GM12878 (cell line): Measurements from ENCODE around the gene LEKR1. TPM values are rescaled to one million over a fixed set of nuclear protein-coding genes. Genes with fewer than 3 reads are reported as not detected.

ENCODE experiments used
- ATAC-seq: fragments of 200-7000 bp; cut with Tn5 transposase; 3 replicates; pipeline ENCODE4 v1.9.1; 2020; ENCODE audit warnings: mild to moderate bottlenecking, moderate library complexity
- BruUV-seq: library from RNA; stranded (reverse); fragments of 400-500 nt; replicated peaks from 2 replicates; lab custom pipeline; 2021; lab: Mats Ljungman, UMichigan
- CTCF ChIA-PET: fragments of 300-600 bp; sonication (Branson Sonifier 250); formaldehyde crosslinking; extraction: SDS; loops from one replicate; lab custom pipeline; 2021; ENCODE audit warnings: inconsistent platforms; lab: Yijun Ruan, JAX
- POLR2A ChIA-PET: fragments of 350-600 bp; formaldehyde crosslinking; extraction: SDS; loops from one replicate; lab custom pipeline; 2021; ENCODE audit warnings: inconsistent platforms; lab: Charles Lee
- RAD21 ChIA-PET: fragments of 300-600 bp; sonication (Branson Sonifier 250); formaldehyde crosslinking; loops from one replicate; lab custom pipeline; 2023; ENCODE audit warnings: antibody characterized with exemption; ENCODE audit not compliant: unreplicated experiment; lab: Charles Lee
- SMC1A ChIA-PET: fragments of 300-600 bp; sonication (Branson Sonifier 250); formaldehyde crosslinking; loops from one replicate; lab custom pipeline; 2023; ENCODE audit not compliant: unreplicated experiment, uncharacterized antibody; lab: Charles Lee
- DNase-seq: peaks from one replicate; pipeline ENCODE4 v3.0.0-alpha.2; 2011; ENCODE audit warnings: low read depth, low spot score
- FAIRE-seq: peaks from 3 replicates; lab custom pipeline; 2011; peaks lifted over from hg19 to GRCh38; lab: Jason Lieb, UNC
- H2AFZ ChIP-seq: 2 replicates; pipeline ENCODE4 v1.6.0; 2011; ENCODE audit warnings: low read depth, low read length, control low read depth; ENCODE audit not compliant: control insufficient read depth
- H3K27ac ChIP-seq: 2 replicates; pipeline ENCODE4 v1.5.1; 2011; ENCODE audit warnings: control low read depth; ENCODE audit not compliant: control insufficient read depth, insufficient read depth
- H3K27me3 ChIP-seq, 2 experiments: replicated peaks in 1 of 2; 2 replicates each; pipeline versions ENCODE4 v1.6.0 to v1.6.1; 2011; ENCODE audit warnings: low read length in 1 of 2; ENCODE audit not compliant: control insufficient read depth in 2 of 2, insufficient read depth in 2 of 2
- H3K36me3 ChIP-seq, 2 experiments: 2 replicates each; pipeline ENCODE4 v1.5.1; 2011; ENCODE audit warnings: low read length in 1 of 2; ENCODE audit not compliant: control insufficient read depth in 2 of 2, insufficient read depth in 2 of 2
- H3K4me1 ChIP-seq: 2 replicates; pipeline ENCODE4 v1.6.1; 2011; ENCODE audit warnings: mild to moderate bottlenecking, low read length, moderate library complexity, mixed read lengths; ENCODE audit not compliant: control insufficient read depth, insufficient read depth
- H3K4me2 ChIP-seq: 2 replicates; pipeline ENCODE4 v1.6.0; 2011; ENCODE audit warnings: control low read depth; ENCODE audit not compliant: control insufficient read depth, insufficient read depth
- H3K4me3 ChIP-seq: fragments of 200-600 bp; sonication (generic); 2 replicates; pipeline ENCODE4 v1.5.1; 2016
- H3K79me2 ChIP-seq: 2 replicates; pipeline ENCODE4 v1.6.0; 2011; ENCODE audit warnings: low read length; ENCODE audit not compliant: control insufficient read depth, insufficient read depth
- H3K9ac ChIP-seq: 2 replicates; pipeline ENCODE4 v1.8.0; 2011; ENCODE audit warnings: low read length, control low read depth, mixed read lengths; ENCODE audit not compliant: control insufficient read depth, insufficient read depth
- H3K9me3 ChIP-seq: replicated peaks from 3 replicates; pipeline ENCODE4 v1.5.1; 2011; ENCODE audit warnings: mild to moderate bottlenecking, low read length; ENCODE audit not compliant: control insufficient read depth, insufficient read depth
- H4K20me1 ChIP-seq: 2 replicates; pipeline ENCODE4 v1.6.0; 2011; ENCODE audit not compliant: control insufficient read depth, insufficient read depth
- ATF7 ChIP-seq: fragments of 450-650 bp; IDR thresholded peaks from 2 replicates; pipeline ENCODE4 v1.6.1; 2016; ENCODE audit warnings: low read depth, mild to moderate bottlenecking
- BMI1 ChIP-seq: fragments of 450-650 bp; IDR thresholded peaks from 2 replicates; pipeline ENCODE4 v1.6.1; 2016; ENCODE audit warnings: mild to moderate bottlenecking, moderate library complexity, borderline replicate concordance
- CHD1 ChIP-seq: IDR thresholded peaks from 2 replicates; pipeline ENCODE4 v1.6.1; 2012; ENCODE audit warnings: low read depth, low read length, improper control_type of control experiment
- DPF2 ChIP-seq: fragments of 450-650 bp; IDR thresholded peaks from 2 replicates; pipeline ENCODE4 v1.6.1; 2017; ENCODE audit warnings: mild to moderate bottlenecking
- EP300 ChIP-seq, 2 experiments: fragments of 150-350 bp in 1 of 2; IDR thresholded peaks; 2 replicates each; pipeline ENCODE4 v1.6.1; 2011 to 2012; ENCODE audit warnings: low read depth in 2 of 2, low read length in 2 of 2, borderline replicate concordance in 1 of 2, improper control_type of control experiment in 1 of 2, inconsistent platforms in 1 of 2; ENCODE audit not compliant: control insufficient read depth in 1 of 2
- IRF3 ChIP-seq: fragments of 450-650 bp; IDR thresholded peaks from 2 replicates; pipeline ENCODE4 v1.6.1; 2014; ENCODE audit warnings: mild to moderate bottlenecking
- KDM1A ChIP-seq: fragments of 200-600 bp; sonication (generic); IDR thresholded peaks from 2 replicates; pipeline ENCODE4 v1.6.1; 2016; ENCODE audit warnings: borderline replicate concordance
- LARP7 ChIP-seq: fragments of 450-650 bp; IDR thresholded peaks from 2 replicates; pipeline ENCODE4 v1.6.1; 2017; ENCODE audit warnings: mild to moderate bottlenecking
- MEF2B ChIP-seq: fragments of 450-650 bp; IDR thresholded peaks from 2 replicates; pipeline ENCODE4 v1.6.1; 2018; ENCODE audit warnings: mild to moderate bottlenecking, moderate library complexity; ENCODE audit not compliant: partially characterized antibody, poor library complexity, severe bottlenecking
- MXI1 ChIP-seq: fragments of 150-350 bp; IDR thresholded peaks from 2 replicates; pipeline ENCODE4 v1.6.1; 2011; ENCODE audit warnings: low read depth, mild to moderate bottlenecking, inconsistent platforms, low read length, improper control_type of control experiment
- MYC ChIP-seq: IDR thresholded peaks from 2 replicates; pipeline ENCODE4 v1.6.1; 2011; ENCODE audit warnings: mild to moderate bottlenecking, low read length, moderate library complexity, inconsistent platforms; ENCODE audit not compliant: insufficient read depth, insufficient replicate concordance, insufficient read length, severe bottlenecking
- NFYB ChIP-seq: IDR thresholded peaks from 2 replicates; pipeline ENCODE4 v1.6.1; 2011; ENCODE audit warnings: low read depth, mild to moderate bottlenecking, low read length, improper control_type of control experiment, moderate library complexity; ENCODE audit not compliant: insufficient read depth
- NR2F1 ChIP-seq: fragments of 450-650 bp; conservative IDR thresholded peaks from 2 replicates; pipeline ENCODE4 v1.6.1; 2017; ENCODE audit warnings: mild to moderate bottlenecking
- NRF1 ChIP-seq: conservative IDR thresholded peaks from 2 replicates; pipeline ENCODE4 v1.6.1; 2011; ENCODE audit warnings: mild to moderate bottlenecking, low read depth, low read length, improper control_type of control experiment
- POLR2A ChIP-seq: IDR thresholded peaks from 2 replicates; pipeline ENCODE4 v1.6.1; 2011; ENCODE audit warnings: low read depth, mild to moderate bottlenecking, low read length
- RBBP5 ChIP-seq: fragments of 200-600 bp; sonication (generic); conservative IDR thresholded peaks from 2 replicates; pipeline ENCODE4 v1.6.1; 2016
- SKIL ChIP-seq: fragments of 450-650 bp; IDR thresholded peaks from 2 replicates; pipeline ENCODE4 v1.6.1; 2017; ENCODE audit warnings: mild to moderate bottlenecking, low read depth, inconsistent platforms; ENCODE audit not compliant: poor library complexity, severe bottlenecking
- SPI1 ChIP-seq: IDR thresholded peaks from 2 replicates; pipeline ENCODE4 v1.6.1; 2011; ENCODE audit warnings: low read depth, mild to moderate bottlenecking, low read length, moderate library complexity, borderline replicate concordance; ENCODE audit not compliant: insufficient read depth
- TBL1XR1 ChIP-seq: IDR thresholded peaks from 2 replicates; pipeline ENCODE4 v1.6.1; 2012; ENCODE audit warnings: low read depth, low read length, improper control_type of control experiment
- WGBS: methylation state at CpG from one replicate; pipeline ENCODE4 v1.1.6; 2016; ENCODE audit warnings: low lambda C conversion rate; ENCODE audit not compliant: insufficient replicate concordance, insufficient coverage; ENCODE audit errors: missing lambda C conversion rate; 5-methylcytosine and 5-hydroxymethylcytosine counted together
- in situ Hi-C: fragments of 300-500 bp; cut with MboI; formaldehyde crosslinking; loops from 9 replicates; pipeline ENCODE4 v1.14.3; 2018; ENCODE audit warnings: mixed read lengths
- intact Hi-C: fragments of 100-400 bp; cut with micrococcal nuclease; formaldehyde crosslinking; loops from one replicate; pipeline ENCODE4 v1.14.2; 2022; ENCODE audit not compliant: unreplicated experiment
- polyA plus RNA-seq, 11 experiments: library from polyadenylated mRNA; depleted of rRNA in 4 of 11; unstranded in 6 of 11; stranded (reverse) in 5 of 11; fragments of >200 nt; fragmentation: Nextera tagmentation in 4 of 11; fragmentation: Illumina TruSeq in 1 of 11; extraction: Ambion mirVana in 4 of 11; extraction: Trizol in 1 of 11; gene quantifications; 1 replicate in 1 of 11; 2 replicates in 10 of 11; pipeline versions ENCODE4 v1.2.1 to v1.2.3, GENCODE V29; 2011 to 2016; ENCODE audit warnings: inconsistent platforms in 2 of 11, missing spikeins in 2 of 11, low read depth in 1 of 11
- total RNA-seq, 4 experiments: library from RNA; depleted of rRNA in 3 of 4; stranded (reverse); fragments of >200 nt in 3 of 4; fragmentation: Illumina TruSeq in 1 of 4; extraction: Trizol in 1 of 4; gene quantifications; 2 replicates each; pipeline versions ENCODE4 v1.2.1 to v1.2.3, GENCODE V29; 2013 to 2021
- TF ChIP-seq, protein P1 (sequence below): fragments of 450-650 bp; IDR thresholded peaks from 2 replicates; pipeline ENCODE4 v1.6.1; 2018; ENCODE audit warnings: borderline replicate concordance, mild to moderate bottlenecking; ENCODE audit not compliant: partially characterized antibody

Gene LEKR1
- total and polyA plus RNA-seq, 10 of the 15 experiments (the other 5 are each of a cell fraction or from before 2014, with no cell fraction given), result 0.48 to 3.2 (median 1.3) TPM

DNA sequence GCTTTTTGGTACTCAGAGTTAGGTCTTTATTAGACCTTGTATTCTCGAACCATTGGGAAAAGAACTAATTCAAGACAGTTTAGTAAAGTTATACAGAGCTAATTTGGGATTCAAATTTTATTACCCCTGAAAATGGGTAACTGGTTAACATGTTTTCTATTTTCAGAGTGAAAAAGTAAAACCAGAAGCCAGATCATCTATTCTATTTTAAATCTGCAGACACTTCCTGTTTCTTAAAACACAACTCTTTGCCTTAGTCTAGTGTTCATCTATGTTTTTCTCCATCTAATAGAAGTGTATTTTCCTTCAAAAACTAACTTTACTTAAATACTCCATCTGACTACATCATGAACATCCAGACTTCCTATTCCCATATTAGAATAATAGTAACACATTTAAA is 220.4 kb downstream of the LEKR1 start:
- ChIA-PET CTCF (interaction anchor here (0.9 to 1.7 kb wide), 3 partner anchors 9 to 71 kb away, joined by 3 to 4 read pairs (median 3); no protein-coding TSS in a partner anchor), POLR2A (no interaction called here), SMC1A (interaction anchor here (0.7 to 2.6 kb wide), 5 partner anchors 8 to 18 kb away, joined by 3 to 8 read pairs (median 4); no protein-coding TSS in a partner anchor), RAD21 (interaction anchor here (1.4 kb wide), 1 partner anchor 20 kb away, joined by 3 read pairs; no protein-coding TSS in a partner anchor)
- no peak overlapping the region for H3K9ac ChIP-seq
- H3K9me3 ChIP-seq, result peaks cover 8% of the 10 kb centered on the region; the same call in 2 of the 3 replicates
- peak overlapping the region; percentile 16 for H2AFZ ChIP-seq
- intact Hi-C loops, result no loop called here
- FAIRE-seq, result peak; percentile 47
- no peaks in the 10 kb centered on the region for H3K79me2 ChIP-seq
- H3K27me3 ChIP-seq, result no peaks in the 10 kb centered on the region
- peak overlapping the region; percentile 6; the same call in 1 of the 2 replicates for H3K27ac ChIP-seq
- DNase-seq, result no peak
- in situ Hi-C loops, result no loop called here
- no peak overlapping the region for H3K4me3 ChIP-seq
- H3K4me1 ChIP-seq, result peaks cover 11% of the 10 kb centered on the region
- BruUV-seq, result no TSS peak
- H3K4me2 ChIP-seq, result peak overlapping the region; percentile 69; the same call in 1 of the 2 replicates
- no peaks in the 10 kb centered on the region for H4K20me1 ChIP-seq
- ATAC-seq, result peak; percentile 38; the same call in 2 of the 3 replicates
- no peaks in the 10 kb centered on the region for H3K36me3 ChIP-seq
- 0% methylated on average over 1 of the region's 1 CpG for WGBS
- no peak for TF ChIP-seq ATF7
- TF ChIP-seq MYC, result no peak
- TF ChIP-seq LARP7, result no peak
- 0 out of 4 replicates have a peak, but pooled peaks of 1 of the 2 experiments have one; percentile 19 for TF ChIP-seq EP300 (IDR thresholded peaks at IDR 0.05; ENCODE audit: borderline replicate concordance in 1 of 2, control insufficient read depth in 1 of 2, low read depth in 2 of 2, low read length in 2 of 2)
- TF ChIP-seq CHD1, result no peak
- TF ChIP-seq MXI1, result no peak
- TF ChIP-seq MEF2B, result peak; percentile 20
- TF ChIP-seq, protein P1, sequence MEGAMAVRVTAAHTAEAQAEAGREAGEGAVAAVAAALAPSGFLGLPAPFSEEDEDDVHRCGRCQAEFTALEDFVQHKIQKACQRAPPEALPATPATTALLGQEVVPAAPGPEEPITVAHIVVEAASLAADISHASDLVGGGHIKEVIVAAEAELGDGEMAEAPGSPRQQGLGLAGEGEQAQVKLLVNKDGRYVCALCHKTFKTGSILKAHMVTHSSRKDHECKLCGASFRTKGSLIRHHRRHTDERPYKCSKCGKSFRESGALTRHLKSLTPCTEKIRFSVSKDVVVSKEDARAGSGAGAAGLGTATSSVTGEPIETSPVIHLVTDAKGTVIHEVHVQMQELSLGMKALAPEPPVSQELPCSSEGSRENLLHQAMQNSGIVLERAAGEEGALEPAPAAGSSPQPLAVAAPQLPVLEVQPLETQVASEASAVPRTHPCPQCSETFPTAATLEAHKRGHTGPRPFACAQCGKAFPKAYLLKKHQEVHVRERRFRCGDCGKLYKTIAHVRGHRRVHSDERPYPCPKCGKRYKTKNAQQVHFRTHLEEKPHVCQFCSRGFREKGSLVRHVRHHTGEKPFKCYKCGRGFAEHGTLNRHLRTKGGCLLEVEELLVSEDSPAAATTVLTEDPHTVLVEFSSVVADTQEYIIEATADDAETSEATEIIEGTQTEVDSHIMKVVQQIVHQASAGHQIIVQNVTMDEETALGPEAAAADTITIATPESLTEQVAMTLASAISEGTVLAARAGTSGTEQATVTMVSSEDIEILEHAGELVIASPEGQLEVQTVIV, result no peak
- no peak for TF ChIP-seq RBBP5
- no peak for TF ChIP-seq NR2F1
- TF ChIP-seq SKIL, result no peak
- no peak for TF ChIP-seq IRF3
- no peak for TF ChIP-seq TBL1XR1
- TF ChIP-seq KDM1A, result no peak
- TF ChIP-seq NFYB, result no peak
- no peak for TF ChIP-seq BMI1
- no peak for TF ChIP-seq DPF2
- TF ChIP-seq POLR2A, result no peak
- TF ChIP-seq NRF1, result no peak
- TF ChIP-seq SPI1, result peak; percentile 66
